Neural cell (in vitro differentiated cells): ENCODE measurements around the gene GPC3. TPM values are rescaled to one million over a fixed set of nuclear protein-coding genes. Genes with fewer than 3 reads are reported as not detected.

Experiments used
- H2AFZ ChIP-seq: fragments of 200-600, 300-800 bp; sonication (generic), shearing (Covaris generic); 2 replicates; pipeline ENCODE4 v1.6.0; 2014; ENCODE audit warnings: low read depth, mild to moderate bottlenecking, antibody characterized with exemption, low read length, moderate library complexity
- H3F3A ChIP-seq: fragments of 200-600 bp; shearing (Covaris generic); 2 replicates; pipeline ENCODE4 v1.6.1; 2016; ENCODE audit warnings: mild to moderate bottlenecking, moderate library complexity, mixed read lengths, antibody characterized with exemption, low read length; ENCODE audit not compliant: insufficient read depth, poor library complexity, severe bottlenecking
- H3K27ac ChIP-seq: fragments of 200-600, 300-800 bp; sonication (generic), shearing (Covaris generic); 2 replicates; pipeline ENCODE4 v1.5.1; 2014; ENCODE audit warnings: mild to moderate bottlenecking, low read length, moderate library complexity
- H3K27me3 ChIP-seq: fragments of 300-800, 200-600 bp; sonication (generic), shearing (Covaris generic); 2 replicates; pipeline ENCODE4 v1.6.0; 2014; ENCODE audit warnings: mild to moderate bottlenecking, low read depth, low read length, moderate library complexity; ENCODE audit not compliant: insufficient read depth
- H3K36me3 ChIP-seq: fragments of 300-800, 200-600 bp; sonication (generic), shearing (Covaris generic); 2 replicates; pipeline ENCODE4 v1.5.1; 2014; ENCODE audit warnings: mild to moderate bottlenecking, antibody characterized with exemption, low read length, moderate library complexity; ENCODE audit not compliant: insufficient read depth
- H3K4me2 ChIP-seq: fragments of 300-800, 200-600 bp; sonication (generic), shearing (Covaris generic); 2 replicates; pipeline ENCODE4 v1.6.0; 2014; ENCODE audit warnings: mild to moderate bottlenecking, low read length
- H3K4me3 ChIP-seq: fragments of 300-800, 200-600 bp; sonication (generic), shearing (Covaris generic); 2 replicates; pipeline ENCODE4 v1.5.1; 2014; ENCODE audit warnings: mild to moderate bottlenecking, low read length, moderate library complexity
- H3K79me2 ChIP-seq: fragments of 200-600 bp; shearing (Covaris generic); replicated peaks from 2 replicates; pipeline ENCODE4 v1.6.0; 2014; ENCODE audit warnings: mild to moderate bottlenecking, low read length, moderate library complexity; ENCODE audit not compliant: insufficient read depth
- H3K9ac ChIP-seq: fragments of 300-800, 200-600 bp; sonication (generic), shearing (Covaris generic); 2 replicates; pipeline ENCODE4 v1.6.1; 2016; ENCODE audit warnings: mild to moderate bottlenecking, low read length, mixed read lengths
- H3K9me2 ChIP-seq: fragments of 200-600 bp; shearing (Covaris generic); 2 replicates; pipeline ENCODE4 v1.6.1; 2016; ENCODE audit warnings: mild to moderate bottlenecking, low read length, mixed read lengths; ENCODE audit not compliant: insufficient read depth
- H3K9me3 ChIP-seq: fragments of 200-600, 300-800 bp; sonication (generic), shearing (Covaris generic); 2 replicates; pipeline ENCODE4 v1.6.1; 2016; ENCODE audit warnings: mild to moderate bottlenecking, mixed run types, low read length, moderate library complexity, mixed read lengths
- H4K20me1 ChIP-seq: fragments of 200-600 bp; shearing (Covaris generic); 2 replicates; pipeline ENCODE4 v1.6.1; 2016; ENCODE audit warnings: mild to moderate bottlenecking, mixed run types; ENCODE audit not compliant: insufficient read depth
- CTCF ChIP-seq: fragments of 450-650 bp; IDR thresholded peaks from 2 replicates; pipeline ENCODE4 v1.5.1; 2014; ENCODE audit warnings: antibody characterized with exemption, mild to moderate bottlenecking, moderate library complexity; ENCODE audit not compliant: poor library complexity, severe bottlenecking
- EP300 ChIP-seq: fragments of 450-650 bp; conservative IDR thresholded peaks from 2 replicates; pipeline ENCODE4 v1.6.1; 2014; ENCODE audit warnings: antibody characterized with exemption, mild to moderate bottlenecking, moderate library complexity; ENCODE audit not compliant: poor library complexity, severe bottlenecking
- EZH2 ChIP-seq: fragments of 200-600, 300-800 bp; shearing (Covaris generic), sonication (generic); IDR thresholded peaks from 2 replicates; pipeline ENCODE4 v1.6.1; 2014; ENCODE audit warnings: antibody characterized with exemption, low read length, borderline replicate concordance, mild to moderate bottlenecking; ENCODE audit not compliant: insufficient read depth, poor library complexity, severe bottlenecking
- MXI1 ChIP-seq: fragments of 450-650 bp; conservative IDR thresholded peaks from 2 replicates; pipeline ENCODE4 v1.6.1; 2014; ENCODE audit warnings: antibody characterized with exemption, mild to moderate bottlenecking; ENCODE audit not compliant: poor library complexity, severe bottlenecking
- POLR2AphosphoS5 ChIP-seq: IDR thresholded peaks from 2 replicates; pipeline ENCODE4 v1.6.1; 2012
- RAD21 ChIP-seq: fragments of 450-650 bp; conservative IDR thresholded peaks from 2 replicates; pipeline ENCODE4 v1.6.1; 2014; ENCODE audit warnings: antibody characterized with exemption, mild to moderate bottlenecking, moderate library complexity
- REST ChIP-seq: IDR thresholded peaks from 2 replicates; pipeline ENCODE4 v1.6.1; 2012; ENCODE audit warnings: borderline replicate concordance
- SMC3 ChIP-seq: fragments of 450-650 bp; conservative IDR thresholded peaks from 2 replicates; pipeline ENCODE4 v1.6.1; 2014; ENCODE audit warnings: antibody characterized with exemption, mild to moderate bottlenecking, moderate library complexity; ENCODE audit not compliant: poor library complexity
- polyA plus RNA-seq: library from polyadenylated mRNA; depleted of rRNA; stranded (reverse); fragments of >200 nt; gene quantifications from 2 replicates; pipeline ENCODE4 v1.2.3, GENCODE V29; 2014

The GPC3 gene
- polyA plus RNA-seq, 1 donor from 2014 or later: 2.1 TPM

- H3K36me3 ChIP-seq: no peaks in the 10 kb centered on the region
- no peak overlapping the region for H3K4me3 ChIP-seq
- H3K9me3 ChIP-seq: no peaks in the 10 kb centered on the region
- no peaks in the 10 kb centered on the region for H3K9me2 ChIP-seq
- H2AFZ ChIP-seq: no peak overlapping the region
- H3K9ac ChIP-seq: no peak overlapping the region
- H3K27ac ChIP-seq: no peak overlapping the region
- no peaks in the 10 kb centered on the region for H4K20me1 ChIP-seq
- TF ChIP-seq REST: no peak
- TF ChIP-seq SMC3: no peak
- TF ChIP-seq EP300: no peak
- no peak for TF ChIP-seq MXI1
- no peak for TF ChIP-seq CTCF
- no peak for TF ChIP-seq POLR2AphosphoS5
- H3F3A ChIP-seq: no peaks in the 10 kb centered on the region
- no peaks in the 10 kb centered on the region for H3K79me2 ChIP-seq
- H3K27me3 ChIP-seq: peaks cover 6% of the 10 kb centered on the region
- no peak overlapping the region for H3K4me2 ChIP-seq
Measured at GRCh38 chrX:133689997-133690599, 295.3 kb downstream of the GPC3 start.

- H3K9me3 ChIP-seq: no peaks in the 10 kb centered on the region
- no peak overlapping the region for H3K9ac ChIP-seq
- no peak overlapping the region for H3K27ac ChIP-seq
- H2AFZ ChIP-seq: no peak overlapping the region
- H4K20me1 ChIP-seq: no peaks in the 10 kb centered on the region
- no peaks in the 10 kb centered on the region for H3K36me3 ChIP-seq
- H3K27me3 ChIP-seq: no peaks in the 10 kb centered on the region
- no peaks in the 10 kb centered on the region for H3F3A ChIP-seq
- no peak overlapping the region for H3K4me3 ChIP-seq
- TF ChIP-seq SMC3: no peak
- no peak for TF ChIP-seq EZH2
- TF ChIP-seq MXI1: no peak
- no peak for TF ChIP-seq RAD21
- no peak for TF ChIP-seq CTCF
- no peaks in the 10 kb centered on the region for H3K79me2 ChIP-seq
- no peak overlapping the region for H3K4me2 ChIP-seq
- H3K9me2 ChIP-seq: no peaks in the 10 kb centered on the region
Measured at GRCh38 chrX:133685822-133686221, 299.6 kb downstream of the GPC3 start.
